ENCODE results near the gene SLC11A1. TPM values are rescaled to one million over a fixed set of nuclear protein-coding genes. Genes with fewer than 3 reads are reported as not detected.

The SLC11A1 gene
- total and polyA plus RNA-seq, 2 experiments from 2014 or later: 0.31 TPM; not detected in 1

GRCh38 chr2:218332288-218332687 is 49.8 kb upstream of the SLC11A1 start:
- H3K27me3 Mint-ChIP-seq (ENCODE audit: insufficient read depth, low read depth, poor library complexity): peaks cover 8% of the 10 kb centered on the region
- peak; percentile 39 for ATAC-seq

GRCh38 chr2:218332920-218333645 is 49.0 kb upstream of the SLC11A1 start:
- Histone ChIP-seq H3K27me3 (ENCODE audit: insufficient read depth) (no peaks in the 10 kb centered on the region), H3K79me2 (replicated peaks; ENCODE audit: insufficient read depth) (no peaks in the 10 kb centered on the region), H3F3A (replicated peaks; ENCODE audit: low read depth) (no peaks in the 10 kb centered on the region), H2AFZ (no peak overlapping the region), H4K20me1 (replicated peaks; ENCODE audit: insufficient read depth) (no peaks in the 10 kb centered on the region), H3K4me1 (ENCODE audit: insufficient read depth) (peaks cover 14% of the 10 kb centered on the region), H3K36me3 (ENCODE audit: insufficient read depth) (no peaks in the 10 kb centered on the region), H3K4me3 (no peak overlapping the region), H3K27ac (ENCODE audit: low read depth) (no peak overlapping the region), H3K9me2 (ENCODE audit: insufficient read depth) (no peaks in the 10 kb centered on the region), H3K4me2 (no peak overlapping the region)
- Mint-ChIP-seq H3K36me3 (ENCODE audit: low read depth) (no peaks in the 10 kb centered on the region), H3K9me3 (no peaks in the 10 kb centered on the region), H3K4me1 (peaks cover 26% of the 10 kb centered on the region), H3K27ac (peak overlapping the region; percentile 56), H3K27me3 (ENCODE audit: insufficient read depth, low read depth, poor library complexity) (peaks cover 5% of the 10 kb centered on the region), H3K4me3 (no peak overlapping the region)
- peak; percentile 13 for ATAC-seq
- DNase-seq (ENCODE audit: low spot score): no peak
- TF ChIP-seq NANOG (IDR thresholded peaks at IDR 0.05; ENCODE audit: borderline replicate concordance): no peak
- no peak for TF ChIP-seq JUNB (IDR thresholded peaks at IDR 0.05; ENCODE audit: unreplicated experiment)
- no peak for TF ChIP-seq CREB1 (CRISPR knock-in tag; IDR thresholded peaks at IDR 0.05; ENCODE audit: low read depth)
- TF ChIP-seq ZNF462 (CRISPR knock-in tag; IDR thresholded peaks at IDR 0.05): no peak
- no peak for TF ChIP-seq REST (IDR thresholded peaks at IDR 0.05; ENCODE audit: unreplicated experiment)
- no peak for TF ChIP-seq ZNF114 (CRISPR knock-in tag; IDR thresholded peaks at IDR 0.05)
- no peak for TF ChIP-seq EZH2 (IDR thresholded peaks at IDR 0.05; ENCODE audit: low read depth, unreplicated experiment)
- TF ChIP-seq POLR2AphosphoS5 (IDR thresholded peaks at IDR 0.05; ENCODE audit: low read depth): no peak

More at GRCh38 chr2:218332288-218332687, 49.8 kb upstream of the SLC11A1 start:
- no peak overlapping the region for H3K4me3 ChIP-seq
- no peak overlapping the region for H3K4me2 ChIP-seq
- no peak overlapping the region for H3K27ac ChIP-seq (ENCODE audit: low read depth)
- H2AFZ ChIP-seq: no peak overlapping the region
- peak overlapping the region; percentile 56 for H3K27ac Mint-ChIP-seq
- no peaks in the 10 kb centered on the region for H3K9me2 ChIP-seq (ENCODE audit: insufficient read depth)
- H3K4me1 Mint-ChIP-seq: peaks cover 34% of the 10 kb centered on the region
- no peak for TF ChIP-seq ETS1 (IDR thresholded peaks at IDR 0.05)
- H3K9me3 Mint-ChIP-seq: no peaks in the 10 kb centered on the region
- no peaks in the 10 kb centered on the region for H3K36me3 ChIP-seq (ENCODE audit: insufficient read depth)
- no peaks in the 10 kb centered on the region for H3K36me3 Mint-ChIP-seq (ENCODE audit: low read depth)
- H3K79me2 ChIP-seq (replicated peaks; ENCODE audit: insufficient read depth): no peaks in the 10 kb centered on the region
- H4K20me1 ChIP-seq (replicated peaks; ENCODE audit: insufficient read depth): no peaks in the 10 kb centered on the region
- H3F3A ChIP-seq (replicated peaks; ENCODE audit: low read depth): no peaks in the 10 kb centered on the region
- no peak overlapping the region for H3K4me3 Mint-ChIP-seq
- no peak for DNase-seq (ENCODE audit: low spot score)
- no peaks in the 10 kb centered on the region for H3K27me3 ChIP-seq (ENCODE audit: insufficient read depth)
- peaks cover 14% of the 10 kb centered on the region for H3K4me1 ChIP-seq (ENCODE audit: insufficient read depth)

All from GM23338 (cell line).